GM18520 (cell line): ENCODE measurements around the gene UQCR10.

Source experiments
- ATAC-seq: cut with Tn5 transposase; IDR thresholded peaks from one replicate; pipeline ENCODE4 v1.9.1; 2021; ENCODE audit not compliant: unreplicated experiment

UQCR10 gene

GRCh38 chr22:29767171-29768051 is at the start of gene UQCR10:
TSS of gene UQCR10 (plus strand) at chr22:29767369. CDS start at chr22:29767399, 30 bp downstream.
- peak; percentile 41 for ATAC-seq

GRCh38 chr22:29717789-29718188 is 49.4 kb upstream of the UQCR10 start:
- ATAC-seq = no peak

GRCh38 chr22:29718949-29719898 is 47.9 kb upstream of the UQCR10 start:
- ATAC-seq = no peak

GRCh38 chr22:29719899-29720645 is 47.1 kb upstream of the UQCR10 start, which contains the start of gene CABP7:
TSS of gene CABP7 (plus strand) at chr22:29720003. CDS start at chr22:29720425, 422 bp downstream.
- no peak for ATAC-seq

- no peak for ATAC-seq
Measured at GRCh38 chr22:29720811-29721323, 46.3 kb upstream of the UQCR10 start.

GRCh38 chr22:29722151-29722550 is 45.0 kb upstream of the UQCR10 start:
- no peak for ATAC-seq

- ATAC-seq = no peak
Measured at GRCh38 chr22:29722587-29722986, 44.6 kb upstream of the UQCR10 start.

- no peak for ATAC-seq
Measured at GRCh38 chr22:29723766-29724165, 43.4 kb upstream of the UQCR10 start.

- ATAC-seq = no peak
Measured at GRCh38 chr22:29724843-29725242, 42.3 kb upstream of the UQCR10 start.

GRCh38 chr22:29726106-29726505 is 41.1 kb upstream of the UQCR10 start:
- no peak for ATAC-seq

- ATAC-seq = no peak
Measured at GRCh38 chr22:29726512-29727130, 40.5 kb upstream of the UQCR10 start.

- no peak for ATAC-seq
Measured at GRCh38 chr22:29727131-29727523, 40.0 kb upstream of the UQCR10 start.

GRCh38 chr22:29729161-29729560 is 38.0 kb upstream of the UQCR10 start:
- no peak for ATAC-seq

GRCh38 chr22:29731058-29731850 is 35.9 kb upstream of the UQCR10 start:
- ATAC-seq = no peak

GRCh38 chr22:29732883-29733282 is 34.3 kb upstream of the UQCR10 start:
- ATAC-seq = no peak

GRCh38 chr22:29733362-29734201 is 33.6 kb upstream of the UQCR10 start:
- no peak for ATAC-seq

- ATAC-seq = no peak
Measured at GRCh38 chr22:29734406-29734805, 32.8 kb upstream of the UQCR10 start.

GRCh38 chr22:29734838-29735237 is 32.3 kb upstream of the UQCR10 start:
- ATAC-seq = no peak
